A549 (cell line): ENCODE results near the gene GPAT2.
"Not testable (repeated sequence)": the region's sequence is repeated elsewhere in the genome, so short reads cannot be mapped to it uniquely, and the experiment has no call there.

Source experiments
- BCL3 ChIP-seq: fragments of >200 bp; sonication (Bioruptor Twin); formaldehyde crosslinking; IDR thresholded peaks from 3 replicates; pipeline ENCODE4 v1.6.1; 2016
- CHD2 ChIP-seq: fragments of 150-350 bp; IDR thresholded peaks from 2 replicates; pipeline ENCODE4 v1.6.1; 2014; ENCODE audit warnings: low read length; ENCODE audit not compliant: partially characterized antibody
- CHD4 ChIP-seq: fragments of 200-600 bp; sonication (generic); IDR thresholded peaks from 2 replicates; pipeline ENCODE4 v1.6.1; 2016; ENCODE audit warnings: antibody characterized with exemption, mild to moderate bottlenecking, borderline replicate concordance
- CTCF ChIP-seq: fragments of >200 bp; sonication (Bioruptor Twin); formaldehyde crosslinking; IDR thresholded peaks from 3 replicates; pipeline ENCODE4 v1.5.1; 2016
- EP300 ChIP-seq, 2 experiments: fragments of >200 bp; sonication (Bioruptor Twin); formaldehyde crosslinking; IDR thresholded peaks; 2 replicates in 1 of 2; 3 replicates in 1 of 2; pipeline ENCODE4 v1.6.1; 2016 to 2017
- JUN ChIP-seq, 2 experiments: fragments of >200 bp; sonication (Bioruptor Twin); formaldehyde crosslinking; IDR thresholded peaks; 2 replicates in 1 of 2; 3 replicates in 1 of 2; pipeline ENCODE4 v1.6.1; 2016 to 2017
- KDM1A ChIP-seq: fragments of 200-600 bp; sonication (generic); IDR thresholded peaks from 2 replicates; pipeline ENCODE4 v1.6.1; 2016; ENCODE audit warnings: low read depth, mild to moderate bottlenecking
- MAX ChIP-seq: IDR thresholded peaks from 2 replicates; pipeline ENCODE4 v1.6.1; 2012
- NPAS2 ChIP-seq: fragments of 250-450 bp; sonication (Bioruptor Pico); IDR thresholded peaks from 2 replicates; pipeline ENCODE4 v1.8.0; 2022; ENCODE audit warnings: mild to moderate bottlenecking, moderate library complexity, borderline replicate concordance
- PHF8 ChIP-seq: fragments of 200-600 bp; sonication (generic); IDR thresholded peaks from 2 replicates; pipeline ENCODE4 v1.6.1; 2016; ENCODE audit warnings: low read depth, mild to moderate bottlenecking, antibody characterized with exemption, moderate library complexity, borderline replicate concordance
- POLR2A ChIP-seq: IDR thresholded peaks from 2 replicates; pipeline ENCODE4 v1.6.1; 2012; ENCODE audit warnings: mild to moderate bottlenecking, low read length
- REST ChIP-seq: fragments of 200-600 bp; sonication (generic); IDR thresholded peaks from 2 replicates; pipeline ENCODE4 v1.6.1; 2016; ENCODE audit warnings: antibody characterized with exemption, mild to moderate bottlenecking, moderate library complexity
- TFCP2L1 ChIP-seq: fragments of 250-450 bp; sonication (Bioruptor Pico); IDR thresholded peaks from 2 replicates; pipeline ENCODE4 v1.5.0; 2021; ENCODE audit warnings: mild to moderate bottlenecking
- ZSCAN20 ChIP-seq: fragments of 250-450 bp; sonication (Bioruptor Pico); IDR thresholded peaks from 2 replicates; pipeline ENCODE4 v1.8.0; 2022; ENCODE audit warnings: mild to moderate bottlenecking, moderate library complexity

GRCh38 chr2:96012792-96013264, 21.9 kb downstream of the GPAT2 start:
- not testable (repeated sequence) for TF ChIP-seq CHD2; REST; NPAS2 (CRISPR knock-in tag); BCL3; CTCF; ZSCAN20 (CRISPR knock-in tag); POLR2A; KDM1A; CHD4; EP300 (IDR thresholded peaks at IDR 0.05); PHF8; JUN (IDR thresholded peaks at IDR 0.05); MAX; TFCP2L1 (CRISPR knock-in tag)
